Activated T-helper 9 cell treated with anti-CD3 and anti-CD28 coated beads, Interleukin-2, amount 50 U/mL, for 16 hours (primary cell): ENCODE results near the gene C14orf119.

Source experiments
- DNase-seq: peaks from one replicate; pipeline ENCODE4 v3.0.0-alpha.2; 2020; ENCODE audit warnings: low read depth

Gene C14orf119

DNA sequence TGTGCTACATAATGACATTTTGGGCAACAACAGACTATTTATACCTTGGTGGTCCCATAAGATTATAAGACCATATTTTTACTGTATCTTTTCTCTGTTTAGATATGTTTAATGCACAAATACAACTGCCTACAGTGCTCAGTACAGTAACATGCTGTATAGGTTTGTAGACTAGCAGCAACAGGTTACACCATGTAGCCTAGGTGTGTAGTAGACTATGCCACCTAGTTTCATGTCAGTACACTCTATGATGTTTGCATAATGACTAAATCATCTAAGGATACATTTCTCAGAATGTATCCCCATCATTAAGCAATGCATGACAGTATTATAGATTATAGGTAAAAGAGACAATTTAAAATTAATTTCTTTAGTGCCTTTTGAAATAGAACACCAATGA is 54.4 kb downstream of the C14orf119 start:
- no peak for DNase-seq
